Tibial nerve (tissue), 4 donors: Measurements from ENCODE around the gene ZBTB16. TPM values are rescaled to one million over a fixed set of nuclear protein-coding genes. Genes with fewer than 3 reads are reported as not detected.

Experiments used
- DNase-seq, 2 donors: peaks; one replicate each; pipeline ENCODE4 v3.0.0-alpha.2; 2019; ENCODE audit warnings: low spot score in 2 of 2
- H3K27ac ChIP-seq, 4 donors: fragments of 200-600 bp; sonication (generic) in 3 of 4; one replicate each; pipeline ENCODE4 v1.5.1; 2017 to 2019; ENCODE audit warnings: mild to moderate bottlenecking in 1 of 4
- H3K27me3 ChIP-seq, 2 donors: fragments of 200-600 bp; sonication (generic) in 1 of 2; one replicate each; pipeline versions ENCODE4 v1.5.1 to v1.6.0; 2017 to 2019
- H3K36me3 ChIP-seq, 3 donors: fragments of 200-600 bp; sonication (generic); one replicate each; pipeline ENCODE4 v1.5.1; 2018 to 2019
- H3K4me1 ChIP-seq, 4 donors: fragments of 200-600 bp; sonication (generic) in 3 of 4; one replicate each; pipeline ENCODE4 v1.5.1; 2017 to 2019
- H3K4me3 ChIP-seq, 4 donors: fragments of 200-600 bp; sonication (generic) in 3 of 4; one replicate each; pipeline ENCODE4 v1.5.1; 2017 to 2019; ENCODE audit warnings: mild to moderate bottlenecking in 1 of 4, moderate library complexity in 1 of 4
- H3K9me3 ChIP-seq, 4 donors: fragments of 200-600 bp; sonication (generic) in 3 of 4; one replicate each; pipeline ENCODE4 v1.5.1; 2017 to 2019
- EP300 ChIP-seq, 2 donors: sonication (generic); formaldehyde crosslinking; IDR thresholded peaks; one replicate each; pipeline ENCODE4 v1.6.1; 2017; ENCODE audit warnings: antibody characterized with exemption in 2 of 2, mild to moderate bottlenecking in 1 of 2
- POLR2A ChIP-seq, 2 donors: fragments of 450-650 bp; IDR thresholded peaks; one replicate each; pipeline ENCODE4 v1.6.1; 2017; ENCODE audit warnings: antibody characterized with exemption in 2 of 2, mild to moderate bottlenecking in 2 of 2, moderate library complexity in 2 of 2
- WGBS, 2 donors: methylation state at CpG; one replicate each; pipeline ENCODE4 v1.1.5; 2018; 5-methylcytosine and 5-hydroxymethylcytosine counted together
- total RNA-seq, 4 donors: library from RNA; depleted of rRNA; stranded (reverse); fragments of >200 nt; gene quantifications; one replicate each; pipeline ENCODE4 v1.1.0, GENCODE V29; 2016
- TF ChIP-seq, protein P1 (sequence below), 5 experiments: fragments of 200-600 bp in 3 of 5; fragments of 450-650 bp in 2 of 5; sonication (generic) in 3 of 5; IDR thresholded peaks; one replicate each; pipeline ENCODE4 v1.5.1; 2016 to 2019; ENCODE audit warnings: antibody characterized with exemption in 5 of 5, mild to moderate bottlenecking in 3 of 5, moderate library complexity in 2 of 5

Gene ZBTB16
- total RNA-seq, 4 donors from 2014 or later, result 405 to 756 (median 580) TPM

DNA sequence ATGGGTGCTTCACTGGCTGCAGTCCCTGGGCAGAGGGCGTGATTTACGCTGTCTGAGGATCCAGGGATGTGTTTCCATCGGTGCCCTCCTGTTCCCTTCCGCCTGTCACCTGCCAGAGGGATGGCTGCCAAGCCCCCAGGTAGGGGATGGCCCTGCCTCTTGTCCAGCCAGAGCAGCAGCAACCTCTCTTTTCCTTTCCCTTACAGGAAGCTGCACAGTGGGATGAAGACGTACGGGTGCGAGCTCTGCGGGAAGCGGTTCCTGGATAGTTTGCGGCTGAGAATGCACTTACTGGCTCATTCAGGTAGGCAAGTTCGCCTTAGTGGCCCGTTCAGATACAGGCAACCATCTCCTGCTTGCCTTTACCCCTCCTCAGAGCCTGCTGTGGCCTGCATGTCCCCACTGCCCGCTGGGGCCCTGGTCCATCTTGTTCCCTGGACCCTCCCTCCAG, 96.6 kb downstream of the ZBTB16 start:
- Histone ChIP-seq H3K9me3 (no peaks in the 10 kb centered on the region), H3K36me3 (peaks cover 0 to 26% (median 6%) of the 10 kb centered on the region in 3 donors), H3K4me1 (peaks cover 0 to 95% (median 83%) of the 10 kb centered on the region in 4 donors), H3K27ac (peak overlapping the region; percentile 95 to 99 (median 97)), H3K27me3 (no peaks in the 10 kb centered on the region), H3K4me3 (no peak overlapping the region)
- WGBS, 2 donors, result 98 to 99% methylated on average over 12 to 13 of the region's 13 CpGs
- no peak for DNase-seq
- TF ChIP-seq EP300 (IDR thresholded peaks at IDR 0.05), result peak in 1 of 2 donors; percentile 31
- no peak for TF ChIP-seq POLR2A (IDR thresholded peaks at IDR 0.05)

DNA sequence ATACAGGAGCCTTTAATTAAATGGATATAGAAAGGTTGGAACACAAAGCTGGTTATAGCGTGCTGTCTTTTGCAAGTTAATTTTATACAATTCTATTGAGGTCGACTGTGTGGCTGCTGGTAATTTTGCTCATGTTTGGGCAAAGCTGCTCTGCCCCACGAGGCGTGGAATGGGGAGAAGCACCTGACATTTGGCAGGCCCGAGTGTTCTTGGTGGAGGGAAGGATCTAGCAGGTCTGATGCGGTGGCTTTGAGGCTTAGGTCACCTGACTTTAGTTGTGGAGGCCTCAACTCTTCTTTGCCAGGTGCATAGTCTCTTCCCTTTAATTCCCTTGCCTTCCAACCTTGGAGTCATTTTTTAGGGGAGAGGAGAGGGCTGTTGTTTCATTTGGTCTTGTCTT, 97.3 kb downstream of the ZBTB16 start:
- no peak for DNase-seq
- H3K27ac ChIP-seq, result peak overlapping the region; percentile 95 to 99 (median 97)
- H3K4me1 ChIP-seq, result peaks cover 5 to 95% (median 86%) of the 10 kb centered on the region in 4 donors
- 95 to 97% methylated on average over 6 of the region's 6 CpGs for WGBS, 2 donors
- no peak for TF ChIP-seq EP300 (IDR thresholded peaks at IDR 0.05)
- TF ChIP-seq POLR2A (IDR thresholded peaks at IDR 0.05), result no peak
- TF ChIP-seq, protein P1, sequence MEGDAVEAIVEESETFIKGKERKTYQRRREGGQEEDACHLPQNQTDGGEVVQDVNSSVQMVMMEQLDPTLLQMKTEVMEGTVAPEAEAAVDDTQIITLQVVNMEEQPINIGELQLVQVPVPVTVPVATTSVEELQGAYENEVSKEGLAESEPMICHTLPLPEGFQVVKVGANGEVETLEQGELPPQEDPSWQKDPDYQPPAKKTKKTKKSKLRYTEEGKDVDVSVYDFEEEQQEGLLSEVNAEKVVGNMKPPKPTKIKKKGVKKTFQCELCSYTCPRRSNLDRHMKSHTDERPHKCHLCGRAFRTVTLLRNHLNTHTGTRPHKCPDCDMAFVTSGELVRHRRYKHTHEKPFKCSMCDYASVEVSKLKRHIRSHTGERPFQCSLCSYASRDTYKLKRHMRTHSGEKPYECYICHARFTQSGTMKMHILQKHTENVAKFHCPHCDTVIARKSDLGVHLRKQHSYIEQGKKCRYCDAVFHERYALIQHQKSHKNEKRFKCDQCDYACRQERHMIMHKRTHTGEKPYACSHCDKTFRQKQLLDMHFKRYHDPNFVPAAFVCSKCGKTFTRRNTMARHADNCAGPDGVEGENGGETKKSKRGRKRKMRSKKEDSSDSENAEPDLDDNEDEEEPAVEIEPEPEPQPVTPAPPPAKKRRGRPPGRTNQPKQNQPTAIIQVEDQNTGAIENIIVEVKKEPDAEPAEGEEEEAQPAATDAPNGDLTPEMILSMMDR (IDR thresholded peaks at IDR 0.05), result no peak
- H3K36me3 ChIP-seq, result peaks cover 0 to 26% (median 6%) of the 10 kb centered on the region in 3 donors
- no peak overlapping the region for H3K4me3 ChIP-seq
- no peaks in the 10 kb centered on the region for H3K9me3 ChIP-seq
- H3K27me3 ChIP-seq, result no peaks in the 10 kb centered on the region

DNA sequence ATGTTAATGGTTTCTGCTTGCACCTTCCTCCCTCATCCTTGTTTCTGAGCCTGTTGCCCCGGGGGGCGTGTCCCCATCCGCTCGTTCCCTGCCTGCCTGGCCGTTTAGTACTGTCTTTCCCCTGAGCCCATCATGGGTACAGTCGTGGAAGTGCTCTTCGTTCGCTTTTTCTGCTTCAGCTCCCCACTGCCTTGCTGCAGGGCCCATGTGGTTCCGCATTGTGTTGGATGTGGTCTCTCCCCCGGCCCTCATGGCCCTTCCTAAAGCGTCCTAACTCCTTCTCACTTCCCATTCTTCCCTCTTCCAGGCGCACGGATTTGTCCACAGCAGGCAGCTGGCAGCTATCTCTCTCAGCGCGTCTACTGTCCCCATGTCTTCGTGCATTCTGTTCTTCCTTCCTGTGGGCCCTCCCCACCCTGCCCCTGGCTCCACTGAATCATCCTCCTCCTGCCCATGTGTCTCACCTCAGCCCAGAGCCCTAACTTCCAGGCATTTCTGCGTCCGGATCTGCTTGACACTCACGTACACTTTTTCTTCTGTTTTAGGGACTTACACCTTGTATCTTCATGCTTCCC, 98.1 kb downstream of the ZBTB16 start:
- 91 to 96% methylated on average over 19 of the region's 19 CpGs for WGBS, 2 donors
- H3K9me3 ChIP-seq, result no peaks in the 10 kb centered on the region
- H3K36me3 ChIP-seq, result peaks cover 0 to 26% (median 6%) of the 10 kb centered on the region in 3 donors
- peak overlapping the region; percentile 95 to 99 (median 97) for H3K27ac ChIP-seq
- TF ChIP-seq POLR2A (IDR thresholded peaks at IDR 0.05) (no peak), EP300 (IDR thresholded peaks at IDR 0.05) (no peak)
- TF ChIP-seq, protein P1 (IDR thresholded peaks at IDR 0.05), result no peak
- H3K27me3 ChIP-seq, result no peaks in the 10 kb centered on the region
- DNase-seq, result peak in 1 of 2 donors; percentile 13
- H3K4me1 ChIP-seq, result peaks cover 6 to 95% (median 91%) of the 10 kb centered on the region in 4 donors
- H3K4me3 ChIP-seq, result no peak overlapping the region

DNA sequence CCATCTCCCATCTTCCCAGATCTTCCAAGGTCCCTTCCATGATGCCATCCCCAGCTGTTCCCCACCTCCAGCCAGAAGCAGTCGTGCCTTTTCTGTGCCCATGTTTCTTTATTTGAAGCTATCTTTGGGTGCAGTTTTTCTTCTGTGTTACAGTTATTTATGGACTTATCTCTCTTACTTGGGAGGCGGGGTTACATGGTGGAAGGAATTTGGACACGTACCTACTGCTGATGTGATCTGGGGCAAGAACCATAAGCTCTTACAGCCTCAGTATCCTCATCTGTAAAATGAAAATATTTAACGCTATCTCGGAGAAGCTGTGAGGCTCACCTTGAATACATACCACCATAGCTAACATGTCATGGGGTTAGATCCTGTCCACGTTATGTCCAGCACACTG, 98.9 kb downstream of the ZBTB16 start:
- Histone ChIP-seq H3K27ac (peak overlapping the region; percentile 95 to 99 (median 97)), H3K4me1 (peaks cover 6 to 94% (median 91%) of the 10 kb centered on the region in 4 donors), H3K4me3 (no peak overlapping the region), H3K27me3 (no peaks in the 10 kb centered on the region), H3K36me3 (peaks cover 0 to 26% (median 6%) of the 10 kb centered on the region in 3 donors), H3K9me3 (no peaks in the 10 kb centered on the region)
- TF ChIP-seq POLR2A (IDR thresholded peaks at IDR 0.05) (no peak), EP300 (IDR thresholded peaks at IDR 0.05) (no peak)
- TF ChIP-seq, protein P1 (IDR thresholded peaks at IDR 0.05), result no peak
- no peak for DNase-seq
- 83 to 84% methylated on average over 6 of the region's 6 CpGs for WGBS, 2 donors

DNA sequence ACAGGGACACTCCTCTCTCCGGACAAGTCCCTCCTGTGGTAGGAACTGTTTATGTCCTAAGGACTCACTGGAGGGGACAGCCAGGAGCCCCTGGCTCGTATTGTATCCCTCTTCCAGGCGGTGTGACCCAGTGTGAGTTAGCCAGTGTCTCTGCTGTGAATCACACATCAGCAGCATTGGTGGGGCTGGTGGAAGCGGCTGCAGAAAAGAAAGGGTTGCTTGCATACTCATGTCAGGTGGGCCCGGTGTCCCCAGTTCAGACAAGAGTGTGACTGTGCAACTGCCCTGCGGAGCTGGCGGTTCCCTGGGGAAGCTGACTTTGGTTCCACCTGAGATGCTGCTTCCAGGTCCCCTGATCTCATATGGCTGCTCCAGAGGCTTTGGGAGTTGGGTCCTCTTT, 99.4 kb downstream of the ZBTB16 start:
- TF ChIP-seq EP300 (IDR thresholded peaks at IDR 0.05), result no peak
- TF ChIP-seq, protein P1 (IDR thresholded peaks at IDR 0.05), result no peak
- TF ChIP-seq POLR2A (IDR thresholded peaks at IDR 0.05), result no peak
- Histone ChIP-seq H3K9me3 (no peaks in the 10 kb centered on the region), H3K27ac (peak overlapping the region; percentile 95 to 99 (median 97)), H3K36me3 (peaks cover 0 to 26% (median 6%) of the 10 kb centered on the region in 3 donors), H3K4me1 (peaks cover 6 to 94% (median 91%) of the 10 kb centered on the region in 4 donors), H3K4me3 (no peak overlapping the region), H3K27me3 (no peaks in the 10 kb centered on the region)
- peak in 1 of 2 donors; percentile 21 for DNase-seq
- 91 to 96% methylated on average over 7 of the region's 7 CpGs for WGBS, 2 donors
